Liver (tissue), 9 donors: ENCODE results near the gene DROSHA. TPM values are rescaled to one million over a fixed set of nuclear protein-coding genes. Genes with fewer than 3 reads are reported as not detected.

Experiments
- DNase-seq: peaks from one replicate; pipeline ENCODE4 v3.0.0-alpha.2; 2017; ENCODE audit warnings: low spot score
- H3K27ac ChIP-seq, 2 donors: one replicate each; pipeline ENCODE4 v1.7.0; 2013; ENCODE audit warnings: inconsistent platforms in 2 of 2, low read length in 2 of 2, control low read depth in 1 of 2, low read depth in 1 of 2, mild to moderate bottlenecking in 1 of 2
- H3K27me3 ChIP-seq, 4 donors: one replicate each; pipeline versions ENCODE4 v1.6.1 to v1.7.0; 2013; ENCODE audit warnings: low read length in 3 of 4, inconsistent platforms in 1 of 4, mild to moderate bottlenecking in 1 of 4, moderate library complexity in 1 of 4; ENCODE audit not compliant: control insufficient read depth in 4 of 4, insufficient read depth in 4 of 4
- H3K36me3 ChIP-seq, 4 donors: one replicate each; pipeline versions ENCODE4 v1.6.1 to v1.7.0; 2013; ENCODE audit warnings: low read length in 3 of 4, mild to moderate bottlenecking in 3 of 4, low read depth in 1 of 4, moderate library complexity in 1 of 4; ENCODE audit not compliant: control insufficient read depth in 4 of 4, insufficient read depth in 3 of 4
- H3K4me1 ChIP-seq, 4 donors: one replicate each; pipeline versions ENCODE4 v1.6.1 to v1.7.0; 2013; ENCODE audit warnings: low read length in 3 of 4, mild to moderate bottlenecking in 3 of 4, moderate library complexity in 1 of 4; ENCODE audit not compliant: control insufficient read depth in 4 of 4, insufficient read depth in 4 of 4
- H3K4me3 ChIP-seq, 3 donors: one replicate each; pipeline versions ENCODE4 v1.6.1 to v1.7.0; 2013; ENCODE audit warnings: low read length in 3 of 3, control low read depth in 1 of 3, low read depth in 1 of 3, mild to moderate bottlenecking in 1 of 3
- H3K9ac ChIP-seq, 2 donors: one replicate each; pipeline ENCODE4 v1.7.0; 2013; ENCODE audit warnings: low read length in 2 of 2, mild to moderate bottlenecking in 2 of 2, moderate library complexity in 2 of 2, control low read depth in 1 of 2, low read depth in 1 of 2
- H3K9me3 ChIP-seq, 4 donors: one replicate each; pipeline versions ENCODE4 v1.6.1 to v1.7.0; 2013; ENCODE audit warnings: low read length in 3 of 4; ENCODE audit not compliant: control insufficient read depth in 4 of 4
- ATF3 ChIP-seq: IDR thresholded peaks from 2 replicates; pipeline ENCODE4 v1.6.1; 2016; ENCODE audit warnings: antibody characterized with exemption
- CTCF ChIP-seq: fragments of 150-350 bp; IDR thresholded peaks from 2 replicates; pipeline ENCODE4 v1.5.1; 2017; ENCODE audit warnings: improper control_type of control experiment, low read depth, low read length; ENCODE audit not compliant: missing input control
- EGR1 ChIP-seq, 2 donors: IDR thresholded peaks; 2 replicates each; pipeline ENCODE4 v1.6.1; 2016 to 2018; ENCODE audit warnings: antibody characterized with exemption in 2 of 2, low read depth in 2 of 2
- FOXA2 ChIP-seq: IDR thresholded peaks from 2 replicates; pipeline ENCODE4 v1.6.1; 2016; ENCODE audit warnings: antibody characterized with exemption
- GABPA ChIP-seq, 2 donors: IDR thresholded peaks in 1 of 2; conservative IDR thresholded peaks in 1 of 2; 2 replicates each; pipeline ENCODE4 v1.6.1; 2016; ENCODE audit warnings: antibody characterized with exemption in 2 of 2, mild to moderate bottlenecking in 1 of 2, moderate library complexity in 1 of 2
- HNF4A ChIP-seq, 2 donors: conservative IDR thresholded peaks; 2 replicates each; pipeline ENCODE4 v1.6.1; 2016; ENCODE audit warnings: antibody characterized with exemption in 2 of 2, mild to moderate bottlenecking in 2 of 2
- JUND ChIP-seq, 2 donors: IDR thresholded peaks; 2 replicates each; pipeline ENCODE4 v1.6.1; 2016; ENCODE audit warnings: antibody characterized with exemption in 2 of 2
- MAX ChIP-seq: IDR thresholded peaks from 2 replicates; pipeline ENCODE4 v1.6.1; 2016; ENCODE audit warnings: antibody characterized with exemption
- REST ChIP-seq: IDR thresholded peaks from 2 replicates; pipeline ENCODE4 v1.6.1; 2016; ENCODE audit warnings: antibody characterized with exemption, mild to moderate bottlenecking
- RXRA ChIP-seq, 2 donors: IDR thresholded peaks; 2 replicates each; pipeline ENCODE4 v1.6.1; 2017 to 2018; ENCODE audit warnings: antibody characterized with exemption in 2 of 2, mild to moderate bottlenecking in 1 of 2
- YY1 ChIP-seq: IDR thresholded peaks from 2 replicates; pipeline ENCODE4 v1.6.1; 2016; ENCODE audit warnings: antibody characterized with exemption, mild to moderate bottlenecking
- ZBTB33 ChIP-seq: IDR thresholded peaks from 2 replicates; pipeline ENCODE4 v1.6.1; 2016; ENCODE audit warnings: antibody characterized with exemption
- WGBS: extraction: QIAGEN DNeasy Blood & Tissue Kit; methylation state at CpG from one replicate; pipeline ENCODE4 v1.1.7; 2013; 5-methylcytosine and 5-hydroxymethylcytosine counted together
- polyA plus RNA-seq, 2 donors: library from polyadenylated mRNA; stranded (reverse) in 1 of 2; unstranded in 1 of 2; fragments of 200-250 nt in 1 of 2; fragments of >200 nt in 1 of 2; fragmentation: Nextera tagmentation in 1 of 2; extraction: Ambion mirVana in 1 of 2; gene quantifications; one replicate each; pipeline versions ENCODE4 v1.2.1 to v1.2.3, GENCODE V29; 2013 to 2015
- total RNA-seq, 2 donors: library from RNA; depleted of rRNA; stranded (reverse); fragments of >200 nt; gene quantifications; one replicate each; pipeline ENCODE4 v1.2.3, GENCODE V29; 2014
- donor health status: healthy.
- donor health status: healthy.
- donor health status: healthy.
- donor health status: healthy.
- donor health status: healthy.

DROSHA gene
- total and polyA plus RNA-seq, 4 donors: 8.2 to 25.4 (median 15.4) TPM

- Histone ChIP-seq H3K27ac (no peak overlapping the region), H3K4me1 (no peaks in the 10 kb centered on the region), H3K9ac (no peak overlapping the region), H3K9me3 (peaks cover 0 to 3% (median 1%) of the 10 kb centered on the region in 4 donors), H3K4me3 (no peak overlapping the region), H3K36me3 (peaks cover 0 to 1% (median 0%) of the 10 kb centered on the region in 4 donors), H3K27me3 (no peaks in the 10 kb centered on the region)
- no peak for DNase-seq
- WGBS: 84% methylated on average over 1 of the region's 1 CpG
- no peak for TF ChIP-seq MAX
- TF ChIP-seq EGR1 (IDR thresholded peaks at IDR 0.05; ENCODE audit: low read depth in 2 of 2): no peak
- TF ChIP-seq GABPA (IDR thresholded peaks at IDR 0.05 in 1 of 2, conservative IDR thresholded peaks at IDR 0.05 in 1 of 2): no peak
- TF ChIP-seq REST: no peak
- no peak for TF ChIP-seq CTCF
- TF ChIP-seq HNF4A (conservative IDR thresholded peaks at IDR 0.05): no peak
- TF ChIP-seq JUND (IDR thresholded peaks at IDR 0.05): no peak
- no peak for TF ChIP-seq ZBTB33
- no peak for TF ChIP-seq YY1
- TF ChIP-seq ATF3: no peak
- TF ChIP-seq RXRA (IDR thresholded peaks at IDR 0.05): no peak
Measured at GRCh38 chr5:31561946-31562345, 30.1 kb upstream of the DROSHA start.

GRCh38 chr5:31559942-31560341 lies 28.0 kb upstream of the DROSHA start:
- WGBS: 96% methylated on average over 3 of the region's 3 CpGs
- Histone ChIP-seq H3K27me3 (no peaks in the 10 kb centered on the region), H3K4me1 (no peaks in the 10 kb centered on the region), H3K27ac (no peak overlapping the region), H3K36me3 (peaks cover 1 to 9% (median 6%) of the 10 kb centered on the region in 4 donors), H3K4me3 (no peak overlapping the region), H3K9ac (no peak overlapping the region), H3K9me3 (no peaks in the 10 kb centered on the region)
- no peak for DNase-seq
- no peak for TF ChIP-seq YY1
- no peak for TF ChIP-seq FOXA2
- no peak for TF ChIP-seq MAX
- no peak for TF ChIP-seq GABPA (IDR thresholded peaks at IDR 0.05 in 1 of 2, conservative IDR thresholded peaks at IDR 0.05 in 1 of 2)
